ENCODE data around the gene MBP.

Gene MBP

DNA sequence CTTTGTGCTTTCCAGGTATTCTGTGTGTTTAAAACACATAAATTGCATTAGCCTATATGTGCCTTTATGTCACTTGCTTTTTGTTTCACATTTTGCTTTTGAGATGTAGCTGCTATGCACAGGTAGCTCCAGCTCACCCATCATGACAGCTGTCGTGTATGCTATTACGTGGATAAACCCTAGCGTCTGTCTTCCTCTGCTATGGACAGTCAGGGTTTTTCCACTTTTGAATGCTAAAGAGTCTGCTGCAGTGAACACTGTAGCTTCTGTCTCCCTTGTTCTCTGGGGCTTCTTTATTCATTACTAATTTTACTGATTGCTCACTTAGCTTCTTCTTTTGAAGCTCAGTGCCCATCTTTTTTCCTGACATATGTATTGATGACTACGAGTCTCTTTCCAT, 24.7 kb upstream of the MBP start:
- Mint-ChIP-seq H3K36me3 (ENCODE audit: low read depth) (no peaks in the 10 kb centered on the region), H3K27ac (no peak overlapping the region), H3K4me1 (peaks cover 18% of the 10 kb centered on the region), H3K4me3 (no peak overlapping the region), H3K27me3 (ENCODE audit: low read depth, poor library complexity) (peaks cover 12% of the 10 kb centered on the region), H3K9me3 (peaks cover 11% of the 10 kb centered on the region)
- TF ChIP-seq, protein P1, sequence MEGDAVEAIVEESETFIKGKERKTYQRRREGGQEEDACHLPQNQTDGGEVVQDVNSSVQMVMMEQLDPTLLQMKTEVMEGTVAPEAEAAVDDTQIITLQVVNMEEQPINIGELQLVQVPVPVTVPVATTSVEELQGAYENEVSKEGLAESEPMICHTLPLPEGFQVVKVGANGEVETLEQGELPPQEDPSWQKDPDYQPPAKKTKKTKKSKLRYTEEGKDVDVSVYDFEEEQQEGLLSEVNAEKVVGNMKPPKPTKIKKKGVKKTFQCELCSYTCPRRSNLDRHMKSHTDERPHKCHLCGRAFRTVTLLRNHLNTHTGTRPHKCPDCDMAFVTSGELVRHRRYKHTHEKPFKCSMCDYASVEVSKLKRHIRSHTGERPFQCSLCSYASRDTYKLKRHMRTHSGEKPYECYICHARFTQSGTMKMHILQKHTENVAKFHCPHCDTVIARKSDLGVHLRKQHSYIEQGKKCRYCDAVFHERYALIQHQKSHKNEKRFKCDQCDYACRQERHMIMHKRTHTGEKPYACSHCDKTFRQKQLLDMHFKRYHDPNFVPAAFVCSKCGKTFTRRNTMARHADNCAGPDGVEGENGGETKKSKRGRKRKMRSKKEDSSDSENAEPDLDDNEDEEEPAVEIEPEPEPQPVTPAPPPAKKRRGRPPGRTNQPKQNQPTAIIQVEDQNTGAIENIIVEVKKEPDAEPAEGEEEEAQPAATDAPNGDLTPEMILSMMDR (IDR thresholded peaks at IDR 0.05) = no peak
- DNase-seq = no peak

GRCh38 chr18:77155031-77155430, 22.4 kb upstream of the MBP start:
- TF ChIP-seq, protein P1 (IDR thresholded peaks at IDR 0.05) = no peak
- Mint-ChIP-seq H3K27ac (no peak overlapping the region), H3K4me3 (no peak overlapping the region), H3K9me3 (peaks cover 9% of the 10 kb centered on the region), H3K36me3 (ENCODE audit: low read depth) (no peaks in the 10 kb centered on the region), H3K27me3 (ENCODE audit: low read depth, poor library complexity) (peaks cover 10% of the 10 kb centered on the region), H3K4me1 (peaks cover 1% of the 10 kb centered on the region)
- DNase-seq = no peak

- Mint-ChIP-seq H3K9me3 (peaks cover 7% of the 10 kb centered on the region), H3K4me3 (no peak overlapping the region), H3K36me3 (ENCODE audit: low read depth) (no peaks in the 10 kb centered on the region), H3K27ac (no peak overlapping the region), H3K4me1 (no peaks in the 10 kb centered on the region), H3K27me3 (ENCODE audit: low read depth, poor library complexity) (peaks cover 13% of the 10 kb centered on the region)
- no peak for DNase-seq
- TF ChIP-seq, protein P1 (IDR thresholded peaks at IDR 0.05) = no peak
Observed at GRCh38 chr18:77153404-77153803, 20.8 kb upstream of the MBP start.

- Mint-ChIP-seq H3K27me3 (ENCODE audit: low read depth, poor library complexity) (peaks cover 23% of the 10 kb centered on the region), H3K4me3 (no peak overlapping the region), H3K9me3 (peaks cover 7% of the 10 kb centered on the region), H3K36me3 (ENCODE audit: low read depth) (no peaks in the 10 kb centered on the region), H3K4me1 (no peaks in the 10 kb centered on the region), H3K27ac (no peak overlapping the region)
- TF ChIP-seq, protein P1 (IDR thresholded peaks at IDR 0.05) = no peak
- DNase-seq = no peak
Observed at GRCh38 chr18:77151772-77152520, 19.4 kb upstream of the MBP start.

DNA sequence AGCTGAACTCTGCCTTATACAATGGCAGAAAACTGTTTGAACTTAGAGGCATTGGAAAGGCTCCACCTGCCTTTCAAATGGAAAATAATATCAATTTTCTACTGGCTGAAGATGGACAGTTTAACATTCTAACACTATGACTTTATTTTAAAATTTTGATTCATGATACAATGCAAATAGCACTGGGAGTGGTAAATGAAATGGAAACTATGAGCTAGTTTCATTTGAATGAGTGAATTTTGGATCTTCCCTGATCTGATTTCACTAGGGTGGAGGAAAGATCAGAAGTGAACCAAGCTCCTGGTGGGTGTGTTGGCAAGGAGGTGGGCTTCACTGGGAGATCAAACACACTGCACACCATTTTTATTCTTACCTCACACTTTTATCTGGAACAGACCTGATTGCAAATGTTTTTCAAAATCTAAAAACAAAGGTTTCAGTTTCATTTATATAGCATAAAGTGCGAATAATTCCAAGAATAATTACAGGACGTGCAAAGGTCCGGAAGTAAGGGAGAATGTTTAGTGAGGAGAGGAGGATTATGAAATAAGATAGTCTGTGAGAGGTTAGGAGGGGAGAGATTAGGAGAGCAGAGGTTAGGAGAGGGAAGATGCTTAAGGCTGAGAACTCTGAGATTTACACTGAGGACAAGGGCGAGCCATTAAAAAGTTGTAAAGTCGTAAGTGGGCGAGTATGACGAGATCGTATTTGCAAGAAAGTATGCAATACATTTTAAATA, 18.6 kb upstream of the MBP start:
- DNase-seq = no peak
- H3K9me3 Mint-ChIP-seq = peaks cover 7% of the 10 kb centered on the region
- no peaks in the 10 kb centered on the region for H3K36me3 Mint-ChIP-seq (ENCODE audit: low read depth)
- H3K4me1 Mint-ChIP-seq = no peaks in the 10 kb centered on the region
- H3K27me3 Mint-ChIP-seq (ENCODE audit: low read depth, poor library complexity) = peaks cover 25% of the 10 kb centered on the region
- H3K27ac Mint-ChIP-seq = no peak overlapping the region
- TF ChIP-seq, protein P1 (IDR thresholded peaks at IDR 0.05) = no peak
- H3K4me3 Mint-ChIP-seq = no peak overlapping the region
